Measurements from ENCODE around the gene C16orf74.
A peak's percentile ranks its signal among the peaks of the same experiment; 100 is the strongest.

Gene C16orf74

GRCh38 chr16:85668676-85669424 lies 82.0 kb downstream of the C16orf74 start:
- DNase-seq = no peak

GRCh38 chr16:85667841-85668413 lies 83.0 kb downstream of the C16orf74 start:
- no peak for DNase-seq

- no peak for DNase-seq
These were observed 83.6 kb downstream of the C16orf74 start for GRCh38 chr16:85667261-85667660.

- DNase-seq = no peak
These were observed 85.0 kb downstream of the C16orf74 start for GRCh38 chr16:85665929-85666328.

- DNase-seq = no peak
These were observed 85.5 kb downstream of the C16orf74 start for GRCh38 chr16:85665373-85665740.

- DNase-seq = no peak
These were observed 86.1 kb downstream of the C16orf74 start for GRCh38 chr16:85664580-85665372.

GRCh38 chr16:85663891-85664321 lies 87.0 kb downstream of the C16orf74 start:
- no peak for DNase-seq

- DNase-seq = no peak
These were observed 87.7 kb downstream of the C16orf74 start for GRCh38 chr16:85662976-85663830.

GRCh38 chr16:85662482-85662812 lies 88.4 kb downstream of the C16orf74 start:
- no peak for DNase-seq

- no peak for DNase-seq
These were observed 89.0 kb downstream of the C16orf74 start for GRCh38 chr16:85661740-85662481.

- DNase-seq = no peak
These were observed 89.8 kb downstream of the C16orf74 start for GRCh38 chr16:85660843-85661739.

- DNase-seq = peak in 1 of 2 experiments; percentile 47
These were observed 90.9 kb downstream of the C16orf74 start for GRCh38 chr16:85659805-85660511.

- DNase-seq = no peak
These were observed 91.6 kb downstream of the C16orf74 start for GRCh38 chr16:85659336-85659735.

- no peak for DNase-seq
These were observed 92.2 kb downstream of the C16orf74 start for GRCh38 chr16:85658504-85659326.

- no peak for DNase-seq
These were observed 92.9 kb downstream of the C16orf74 start for GRCh38 chr16:85657996-85658395.
